H1 (cell line): ENCODE measurements around the gene TAAR8. TPM values are rescaled to one million over a fixed set of nuclear protein-coding genes. Genes with fewer than 3 reads are reported as not detected.

Experiments
- BRCA1 ChIP-seq: IDR thresholded peaks from 2 replicates; pipeline ENCODE4 v1.6.1; 2012; ENCODE audit warnings: low read depth, low read length, improper control_type of control experiment
- CTBP2 ChIP-seq: IDR thresholded peaks from 2 replicates; pipeline ENCODE4 v1.7.0; 2011; ENCODE audit warnings: borderline replicate concordance, mild to moderate bottlenecking, moderate library complexity, mixed read lengths, low read length; ENCODE audit not compliant: insufficient read depth, insufficient read length
- NRF1 ChIP-seq: IDR thresholded peaks from 2 replicates; pipeline ENCODE4 v1.6.1; 2011; ENCODE audit warnings: mild to moderate bottlenecking, low read depth, low read length, improper control_type of control experiment
- TAF7 ChIP-seq: optimal IDR thresholded peaks from 2 replicates; pipeline ENCODE3; 2011; ENCODE audit warnings: low read depth, mild to moderate bottlenecking, inconsistent platforms, low read length, moderate library complexity, borderline replicate concordance
- polyA plus RNA-seq, 7 experiments: library from polyadenylated mRNA; depleted of rRNA in 3 of 7; stranded (reverse) in 5 of 7; unstranded in 2 of 7; fragments of >200 nt in 5 of 7; fragments of 200-250 nt in 2 of 7; gene quantifications; 1 replicate in 5 of 7; 2 replicates in 1 of 7; 4 replicates in 1 of 7; pipeline versions ENCODE4 v1.2.1 to v1.2.3, GENCODE V29; 2011 to 2013; ENCODE audit warnings: missing spikeins in 2 of 7, mixed read lengths in 2 of 7
- total RNA-seq: library from RNA; stranded (reverse); fragmentation: NEBNext Ultra II Directional; extraction: Animal tissue kit (Norgen Biotek cat#: 25700); gene quantifications from 2 replicates; pipeline ENCODE4 v1.2.1, GENCODE V29; 2021

Gene TAAR8
- total and polyA plus RNA-seq, 2 of the 8 experiments (the other 6 are each of a cell fraction or from before 2014, with no cell fraction given), result not detected

DNA sequence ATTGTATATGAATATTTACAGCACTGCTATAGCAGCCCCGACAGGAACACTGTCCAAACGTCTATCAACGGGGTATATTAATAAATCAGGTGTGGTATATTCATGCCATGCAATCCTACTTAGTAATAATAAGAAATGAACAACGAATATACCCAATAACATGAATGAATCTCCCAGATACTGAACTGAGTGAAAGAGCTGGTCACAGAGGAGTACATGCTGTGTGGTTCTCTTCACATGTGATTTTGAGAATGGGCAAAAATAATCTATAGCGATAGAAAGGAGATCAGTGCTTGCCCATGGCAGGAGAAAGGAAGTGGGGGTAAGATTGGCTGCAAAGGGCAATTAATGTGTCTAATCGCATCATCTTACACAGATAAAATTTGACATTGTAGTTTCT lies 13.9 kb downstream of the TAAR8 start (continued):
- no peak for TF ChIP-seq CTBP2
- no peak for TF ChIP-seq BRCA1
- TF ChIP-seq NRF1, result no peak
- TF ChIP-seq TAF7, result no peak
